DND-41 (cell line): Measurements from ENCODE around the gene AKT3.

Experiments used
- ATAC-seq: fragments of 200-7000 bp; cut with Tn5 transposase; 3 replicates; pipeline ENCODE4 v1.9.1; 2021; ENCODE audit warnings: low read depth; ENCODE audit not compliant: insufficient read depth
- DNase-seq: peaks from one replicate; pipeline ENCODE4 v3.0.0-alpha.2; 2020
- H2AFZ ChIP-seq: 2 replicates; pipeline ENCODE4 v1.6.0; 2012; ENCODE audit warnings: low read depth, low read length
- H3K27ac ChIP-seq: 2 replicates; pipeline ENCODE4 v1.5.1; 2012; ENCODE audit warnings: low read length, inconsistent platforms
- H3K27me3 ChIP-seq: fragments of 200-600 bp; sonication (generic); 2 replicates; pipeline ENCODE4 v1.6.0; 2012; ENCODE audit warnings: low read length, mild to moderate bottlenecking, inconsistent platforms; ENCODE audit not compliant: insufficient read depth, poor library complexity
- H3K36me3 ChIP-seq: 2 replicates; pipeline ENCODE4 v1.5.1; 2012; ENCODE audit warnings: low read length, inconsistent platforms; ENCODE audit not compliant: insufficient read depth
- H3K4me1 ChIP-seq: 2 replicates; pipeline ENCODE4 v1.5.1; 2012; ENCODE audit warnings: mild to moderate bottlenecking, low read length; ENCODE audit not compliant: insufficient read depth
- H3K4me2 ChIP-seq: 2 replicates; pipeline ENCODE4 v1.6.0; 2012; ENCODE audit warnings: mild to moderate bottlenecking, moderate library complexity, low read length, inconsistent platforms; ENCODE audit not compliant: insufficient read depth
- H3K4me3 ChIP-seq, 2 experiments: fragments of 200-600 bp in 1 of 2; shearing (Covaris generic) in 1 of 2; 2 replicates each; pipeline ENCODE4 v1.5.1; 2012 to 2016; ENCODE audit warnings: inconsistent platforms in 2 of 2, low read length in 2 of 2, mild to moderate bottlenecking in 2 of 2, low read depth in 1 of 2, moderate library complexity in 1 of 2
- H3K79me2 ChIP-seq: 2 replicates; pipeline ENCODE4 v1.6.0; 2012; ENCODE audit warnings: low read length, inconsistent platforms; ENCODE audit not compliant: insufficient read depth
- H3K9ac ChIP-seq: 2 replicates; pipeline ENCODE4 v1.6.0; 2012; ENCODE audit warnings: low read depth, mild to moderate bottlenecking, inconsistent platforms, low read length, moderate library complexity
- H3K9me3 ChIP-seq: 2 replicates; pipeline ENCODE4 v1.5.1; 2012; ENCODE audit warnings: low read length, moderate library complexity, mild to moderate bottlenecking, inconsistent platforms; ENCODE audit not compliant: insufficient read depth, severe bottlenecking
- H4K20me1 ChIP-seq: 2 replicates; pipeline ENCODE4 v1.6.0; 2012; ENCODE audit warnings: low read length; ENCODE audit not compliant: insufficient read depth
- EZH2 ChIP-seq: IDR thresholded peaks from 3 replicates; pipeline ENCODE4 v1.6.1; 2012; ENCODE audit warnings: borderline replicate concordance, low read depth, mild to moderate bottlenecking, moderate library complexity, low read length, inconsistent platforms; ENCODE audit not compliant: severe bottlenecking
- TF ChIP-seq, protein P1 (sequence below): IDR thresholded peaks from 2 replicates; pipeline ENCODE4 v1.5.1; 2012; ENCODE audit warnings: borderline replicate concordance, low read length, moderate library complexity, mild to moderate bottlenecking; ENCODE audit not compliant: poor library complexity, severe bottlenecking; ENCODE audit errors: extremely low read depth

AKT3 gene

DNA sequence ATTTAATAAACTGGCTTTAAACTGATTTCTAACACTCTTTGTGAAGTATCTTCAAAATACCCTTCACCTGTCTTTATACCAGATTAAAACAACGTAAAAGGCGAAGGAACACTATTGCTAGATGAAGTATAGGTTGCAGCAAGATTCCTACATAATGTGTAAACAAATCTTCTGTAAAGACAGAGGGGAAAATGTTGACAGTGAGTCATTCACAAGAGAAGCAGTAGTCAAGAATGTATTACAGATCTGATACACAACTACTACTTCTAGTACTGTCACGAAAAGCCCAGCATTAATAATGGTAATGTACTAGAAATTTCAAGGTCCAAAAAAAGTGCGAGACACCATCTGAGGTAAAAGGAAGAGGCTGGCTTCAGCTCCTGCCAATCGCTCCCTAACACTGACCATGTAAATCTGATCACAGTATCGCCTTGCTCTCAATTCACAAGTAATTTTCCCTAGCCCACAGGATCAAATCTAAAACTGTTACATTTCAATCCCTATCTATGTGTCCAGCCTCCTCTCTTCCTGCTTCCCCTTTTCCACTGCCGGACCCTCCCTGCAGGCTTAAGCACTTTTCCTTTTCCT lies 290.4 kb downstream of the AKT3 start:
- Histone ChIP-seq H3K27ac (no peak overlapping the region), H2AFZ (no peak overlapping the region), H3K4me2 (no peak overlapping the region), H4K20me1 (no peaks in the 10 kb centered on the region), H3K9me3 (no peaks in the 10 kb centered on the region), H3K79me2 (no peaks in the 10 kb centered on the region), H3K4me3 (no peak overlapping the region), H3K4me1 (no peaks in the 10 kb centered on the region), H3K36me3 (peaks cover 25% of the 10 kb centered on the region; the same call in 1 of the 2 replicates), H3K27me3 (no peaks in the 10 kb centered on the region), H3K9ac (no peak overlapping the region)
- no peak for ATAC-seq
- DNase-seq, result no peak
- TF ChIP-seq, protein P1, sequence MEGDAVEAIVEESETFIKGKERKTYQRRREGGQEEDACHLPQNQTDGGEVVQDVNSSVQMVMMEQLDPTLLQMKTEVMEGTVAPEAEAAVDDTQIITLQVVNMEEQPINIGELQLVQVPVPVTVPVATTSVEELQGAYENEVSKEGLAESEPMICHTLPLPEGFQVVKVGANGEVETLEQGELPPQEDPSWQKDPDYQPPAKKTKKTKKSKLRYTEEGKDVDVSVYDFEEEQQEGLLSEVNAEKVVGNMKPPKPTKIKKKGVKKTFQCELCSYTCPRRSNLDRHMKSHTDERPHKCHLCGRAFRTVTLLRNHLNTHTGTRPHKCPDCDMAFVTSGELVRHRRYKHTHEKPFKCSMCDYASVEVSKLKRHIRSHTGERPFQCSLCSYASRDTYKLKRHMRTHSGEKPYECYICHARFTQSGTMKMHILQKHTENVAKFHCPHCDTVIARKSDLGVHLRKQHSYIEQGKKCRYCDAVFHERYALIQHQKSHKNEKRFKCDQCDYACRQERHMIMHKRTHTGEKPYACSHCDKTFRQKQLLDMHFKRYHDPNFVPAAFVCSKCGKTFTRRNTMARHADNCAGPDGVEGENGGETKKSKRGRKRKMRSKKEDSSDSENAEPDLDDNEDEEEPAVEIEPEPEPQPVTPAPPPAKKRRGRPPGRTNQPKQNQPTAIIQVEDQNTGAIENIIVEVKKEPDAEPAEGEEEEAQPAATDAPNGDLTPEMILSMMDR, result no peak
- no peak for TF ChIP-seq EZH2

DNA sequence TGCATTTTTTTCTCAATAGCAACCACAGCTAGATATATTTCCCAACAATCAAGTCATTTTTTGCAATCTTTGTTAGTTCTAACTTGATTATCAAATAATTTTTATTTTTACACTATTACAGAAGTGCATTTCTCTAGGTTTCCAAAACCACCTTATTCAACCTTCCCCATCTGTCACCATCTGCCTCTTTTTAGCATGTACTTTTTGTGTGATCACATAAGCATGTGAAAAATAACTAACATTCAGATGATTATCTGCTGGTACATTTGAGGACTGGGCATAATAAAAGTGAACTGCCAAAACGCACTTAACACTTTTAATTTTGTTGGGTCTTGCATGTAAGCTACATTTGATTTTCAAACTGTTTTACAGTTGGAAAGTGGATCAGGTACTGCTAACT lies 291.5 kb downstream of the AKT3 start:
- no peak for DNase-seq
- Histone ChIP-seq H4K20me1 (no peaks in the 10 kb centered on the region), H3K9ac (no peak overlapping the region), H3K9me3 (no peaks in the 10 kb centered on the region), H3K4me3 (no peak overlapping the region), H3K36me3 (peaks cover 23% of the 10 kb centered on the region; the same call in 1 of the 2 replicates), H3K27me3 (no peaks in the 10 kb centered on the region), H3K4me2 (no peak overlapping the region), H2AFZ (no peak overlapping the region), H3K4me1 (no peaks in the 10 kb centered on the region), H3K79me2 (no peaks in the 10 kb centered on the region), H3K27ac (no peak overlapping the region)
- no peak for ATAC-seq
- TF ChIP-seq, protein P1, result no peak
- no peak for TF ChIP-seq EZH2

DNA sequence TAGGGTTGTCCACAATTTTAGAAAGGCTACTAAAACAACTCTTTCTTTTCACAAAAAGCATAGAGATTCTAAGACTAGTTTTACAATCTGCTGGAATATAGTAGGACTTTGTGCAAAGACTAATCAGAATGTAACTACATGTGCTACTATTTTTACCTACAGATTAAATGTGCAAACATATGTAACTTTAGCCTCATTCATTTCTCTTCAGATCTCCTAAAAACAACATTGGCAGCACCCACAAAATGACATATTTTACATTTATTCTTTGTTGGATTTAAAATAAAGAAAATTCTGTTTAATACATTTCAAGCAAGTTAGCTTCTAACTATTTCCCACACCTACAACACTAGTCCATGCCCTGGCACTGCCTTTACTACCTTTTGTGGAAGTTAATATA lies 292.2 kb downstream of the AKT3 start:
- no peak for TF ChIP-seq EZH2
- TF ChIP-seq, protein P1, result no peak
- Histone ChIP-seq H3K4me2 (no peak overlapping the region), H3K27ac (no peak overlapping the region), H3K27me3 (no peaks in the 10 kb centered on the region), H3K36me3 (peaks cover 16% of the 10 kb centered on the region; the same call in 1 of the 2 replicates), H4K20me1 (no peaks in the 10 kb centered on the region), H3K9ac (no peak overlapping the region), H3K4me1 (no peaks in the 10 kb centered on the region), H3K4me3 (no peak overlapping the region), H3K79me2 (no peaks in the 10 kb centered on the region), H2AFZ (no peak overlapping the region), H3K9me3 (no peaks in the 10 kb centered on the region)
- no peak for ATAC-seq
- DNase-seq, result no peak
